HG03442 (cell line): Measurements from ENCODE around the gene EXD3.
"Not testable (repeated sequence)": the region's sequence is repeated elsewhere in the genome, so short reads cannot be mapped to it uniquely, and the experiment has no call there.

Experiments
- ATAC-seq: cut with Tn5 transposase; IDR thresholded peaks from one replicate; pipeline ENCODE4 v1.9.1; 2021; ENCODE audit warnings: mild to moderate bottlenecking, moderate library complexity; ENCODE audit not compliant: unreplicated experiment

Gene EXD3

GRCh38 chr9:137422604-137423513 lies at the start of gene EXD3, which contains the start of gene NOXA1:
TSS of gene EXD3 (minus strand) at chr9:137423162. CDS start at chr9:137395357, 27,805 bp downstream.
TSS of gene NOXA1 (plus strand) at chr9:137423393. CDS start at chr9:137423530, 137 bp downstream.
- peak; percentile 68 for ATAC-seq

GRCh38 chr9:137470785-137471184 lies 47.8 kb upstream of the EXD3 start:
- ATAC-seq: no peak

GRCh38 chr9:137467896-137468295 lies 44.9 kb upstream of the EXD3 start:
- ATAC-seq: no peak

- no peak for ATAC-seq
Observed at GRCh38 chr9:137467161-137467581, 44.2 kb upstream of the EXD3 start.

GRCh38 chr9:137466389-137467085 lies 43.6 kb upstream of the EXD3 start:
- not testable (repeated sequence) for ATAC-seq

- ATAC-seq: no peak
Observed at GRCh38 chr9:137465720-137466388, 42.9 kb upstream of the EXD3 start.

GRCh38 chr9:137465000-137465719 lies 42.2 kb upstream of the EXD3 start:
- no peak for ATAC-seq

- ATAC-seq: no peak
Observed at GRCh38 chr9:137464291-137464999, 41.5 kb upstream of the EXD3 start.

GRCh38 chr9:137463931-137464290 lies 40.9 kb upstream of the EXD3 start:
- no peak for ATAC-seq

- no peak for ATAC-seq
Observed at GRCh38 chr9:137462986-137463930, 40.3 kb upstream of the EXD3 start.

- no peak for ATAC-seq
Observed at GRCh38 chr9:137462396-137462985, 39.5 kb upstream of the EXD3 start.

- ATAC-seq: peak; percentile 53
Observed at GRCh38 chr9:137461663-137462395, 38.9 kb upstream of the EXD3 start.

- no peak for ATAC-seq
Observed at GRCh38 chr9:137461316-137461662, 38.3 kb upstream of the EXD3 start.

GRCh38 chr9:137460363-137461315 lies 37.7 kb upstream of the EXD3 start:
- no peak for ATAC-seq

GRCh38 chr9:137459601-137460362 lies 36.8 kb upstream of the EXD3 start:
- no peak for ATAC-seq

- ATAC-seq: peak; percentile 56
Observed at GRCh38 chr9:137459152-137459600, 36.2 kb upstream of the EXD3 start, which contains the start of gene NSMF. TSS of gene NSMF (minus strand) at chr9:137459334. CDS start at chr9:137459102, 232 bp downstream.
